ENCODE data around the gene NPPA. TPM values are rescaled to one million over a fixed set of nuclear protein-coding genes. Genes with fewer than 3 reads are reported as not detected.
"Not testable (repeated sequence)": the region's sequence is repeated elsewhere in the genome, so short reads cannot be mapped to it uniquely, and the experiment has no call there.

Gene NPPA
- polyA plus RNA-seq, 4 donors = 0.22 to 0.44 (median 0.24) TPM; not detected in 1

GRCh38 chr1:11822091-11822490, 25.5 kb downstream of the NPPA start:
- no peak for DNase-seq (ENCODE audit: low read depth in 4 of 4, low spot score in 3 of 4)

DNA sequence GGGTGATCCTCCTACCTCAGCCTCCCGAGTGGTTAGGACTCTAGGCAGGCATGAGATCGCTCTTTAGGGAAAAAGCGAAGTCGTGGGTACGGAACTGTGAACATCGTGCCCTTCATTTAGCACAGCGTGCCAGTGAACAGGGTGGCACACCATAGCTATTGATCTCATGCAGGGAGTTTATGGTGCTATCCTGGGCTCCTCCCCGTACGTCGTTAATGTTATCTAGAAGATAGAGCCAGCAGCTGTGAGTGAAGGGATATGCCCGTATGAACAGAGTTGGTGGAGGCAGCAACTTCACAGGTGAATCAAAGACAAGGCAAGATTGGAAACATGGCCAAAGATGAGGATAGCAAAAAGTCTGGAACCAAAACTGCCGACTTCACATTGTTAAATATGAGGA, 30.4 kb downstream of the NPPA start:
- no peak for DNase-seq (ENCODE audit: low read depth in 4 of 4, low spot score in 3 of 4)

DNA sequence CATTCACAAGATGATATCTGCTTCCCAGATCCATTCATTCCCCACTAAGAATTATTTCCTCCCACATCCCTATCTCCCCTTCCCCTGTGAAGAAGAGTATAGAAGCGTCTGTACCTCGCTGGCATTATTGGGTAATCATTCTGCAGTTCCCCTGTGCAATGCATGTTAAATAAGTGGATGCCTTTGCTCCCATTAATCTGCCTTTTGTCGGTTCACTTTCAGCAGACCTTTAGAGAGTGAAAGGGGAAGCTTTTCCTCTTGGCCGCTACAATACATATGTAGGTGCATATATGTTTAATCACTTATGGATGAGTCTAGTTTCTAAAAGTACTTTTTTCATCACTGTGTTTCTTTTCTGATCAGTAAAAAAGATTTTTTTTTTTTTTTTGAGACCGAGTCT, 34.6 kb downstream of the NPPA start:
- DNase-seq (ENCODE audit: low read depth in 4 of 4, low spot score in 3 of 4) = no peak

GRCh38 chr1:11807133-11807532, 40.5 kb downstream of the NPPA start:
- DNase-seq (ENCODE audit: low read depth in 4 of 4, low spot score in 3 of 4) = no peak

- no peak for DNase-seq (ENCODE audit: low read depth in 4 of 4, low spot score in 3 of 4)
Measured at GRCh38 chr1:11806307-11806936, 41.2 kb downstream of the NPPA start.

DNA sequence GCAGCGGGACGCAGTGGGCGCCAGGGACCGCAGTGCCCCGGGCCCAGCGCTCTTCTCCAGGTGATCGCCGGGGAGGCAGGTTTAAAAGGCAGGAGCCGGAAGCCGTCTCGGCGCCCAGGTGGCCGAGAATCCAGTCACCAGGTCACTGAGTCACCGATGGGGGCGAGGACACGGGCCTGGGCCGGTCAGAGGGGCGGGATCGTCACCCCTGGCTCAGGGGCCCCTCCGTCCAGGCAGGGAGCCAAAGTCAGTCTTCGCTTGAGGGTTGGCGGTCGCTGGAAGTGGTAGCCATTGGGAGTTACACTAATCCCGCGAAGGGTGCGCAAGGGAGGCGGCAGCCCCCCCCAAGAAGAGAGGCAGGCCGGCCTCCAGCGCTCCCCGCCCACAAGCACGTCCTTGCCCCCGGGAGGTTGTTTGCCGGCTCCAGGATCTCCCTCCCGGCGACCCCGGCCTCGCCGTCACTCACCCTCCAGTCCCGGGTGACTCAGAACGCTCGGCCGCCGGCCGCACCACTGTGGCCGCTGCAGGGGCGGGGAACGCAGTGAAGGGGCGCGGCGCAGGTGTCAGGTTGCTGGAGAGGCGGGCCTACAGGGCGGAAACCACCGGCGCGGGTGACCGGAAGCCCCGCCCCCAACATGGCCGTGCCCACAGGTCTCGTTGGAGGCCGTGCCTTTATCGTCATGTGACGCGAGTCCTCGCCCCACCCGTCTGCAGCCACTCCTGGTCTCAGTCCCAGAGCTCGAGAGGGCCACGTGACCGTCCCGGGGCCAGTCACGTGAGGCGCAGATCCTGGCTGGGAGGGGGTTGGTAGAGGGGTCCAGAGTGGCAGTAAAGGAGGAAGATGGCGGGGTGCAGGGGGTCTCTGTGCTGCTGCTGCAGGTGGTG, 41.9 kb downstream of the NPPA start, which contains the start of the genes CLCN6 and MTHFR:
CLCN6 (plus strand) TSS at position 770 of the 885 bp plus-strand sequence; CDS start at position 842, 72 bp downstream.
MTHFR (minus strand) TSS at position 543 of the 885 bp plus-strand sequence. CDS start 2,848 bp downstream, outside the sequence.
- peak; percentile 95 to 98 (median 96) for DNase-seq (ENCODE audit: low read depth in 4 of 4, low spot score in 3 of 4)

DNA sequence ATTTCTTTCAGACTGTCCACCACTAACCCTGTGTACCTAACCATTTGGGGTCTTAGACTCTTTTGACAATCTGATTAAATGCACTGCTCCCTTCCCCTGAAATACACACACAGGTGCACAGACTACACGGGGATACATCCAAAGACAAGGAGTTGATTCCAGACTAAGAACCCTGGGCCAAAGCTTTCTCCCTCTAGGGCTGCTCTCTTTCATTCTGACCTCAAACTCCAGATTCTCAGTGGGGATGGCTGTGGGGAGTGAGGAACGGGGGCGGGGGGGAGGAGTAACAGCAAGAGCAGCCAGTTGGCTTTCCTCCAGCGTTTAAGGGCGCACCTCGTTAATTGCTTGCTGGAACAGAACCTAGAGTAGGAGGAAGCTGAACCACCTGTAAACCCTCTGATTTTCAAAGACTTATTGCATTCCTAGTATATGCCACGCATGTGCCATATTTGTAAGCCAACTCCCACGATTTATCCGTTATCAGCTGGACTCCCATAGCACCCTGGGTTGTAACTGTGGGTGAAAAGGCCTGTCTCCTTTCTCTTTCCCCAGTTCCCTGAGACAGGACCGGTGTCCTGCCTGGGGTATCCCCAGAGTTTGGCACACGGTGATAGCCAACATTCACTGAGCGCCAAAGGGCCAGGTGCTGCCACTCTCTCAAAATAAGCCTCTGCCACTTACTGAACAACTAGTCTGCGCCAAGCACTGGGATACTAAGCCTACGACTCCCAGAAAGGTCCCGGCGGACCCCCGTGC, 42.7 kb downstream of the NPPA start:
- DNase-seq (ENCODE audit: low read depth in 4 of 4, low spot score in 3 of 4) = no peak

DNA sequence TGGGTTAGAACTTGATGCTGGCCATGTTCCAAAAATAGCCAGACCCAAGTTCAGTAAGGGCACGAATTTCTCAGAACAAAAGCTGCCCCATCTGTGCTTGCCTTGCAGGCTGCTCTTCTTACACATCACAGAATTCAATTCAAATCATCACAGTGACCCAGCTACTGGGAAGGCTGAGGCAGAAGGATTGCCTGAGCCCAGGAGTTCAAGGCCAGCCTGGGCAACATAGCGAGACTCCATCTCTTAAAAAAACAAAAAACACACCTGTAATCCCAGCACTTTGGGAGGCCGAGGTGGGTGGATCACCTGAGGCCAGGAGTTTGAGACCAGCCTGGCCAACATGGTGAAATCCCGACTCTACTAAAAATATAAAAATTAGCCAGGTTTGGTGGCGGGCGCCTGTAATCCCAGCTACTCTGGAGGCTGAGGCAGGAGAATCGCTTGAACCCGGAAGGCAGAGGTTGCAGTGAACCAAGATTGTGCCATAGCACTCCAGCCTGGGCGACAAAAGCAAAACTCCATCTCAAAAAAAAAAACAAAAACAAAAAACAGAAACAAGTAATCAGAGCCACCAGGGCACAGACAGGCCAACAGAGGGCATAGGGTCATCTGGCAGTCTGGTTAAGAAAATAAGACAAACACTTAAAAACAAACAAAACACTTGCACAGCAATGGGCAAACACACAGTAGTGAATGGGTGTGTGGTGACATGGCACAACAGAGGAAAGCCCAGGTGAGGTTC, 43.5 kb downstream of the NPPA start:
- not testable (repeated sequence) for DNase-seq (ENCODE audit: low read depth in 4 of 4, low spot score in 3 of 4)

GRCh38 chr1:11802973-11803885, 44.4 kb downstream of the NPPA start:
- peak in 3 of 4 donors; percentile 75 to 84 (median 82) for DNase-seq (ENCODE audit: low read depth in 4 of 4, low spot score in 3 of 4)

DNA sequence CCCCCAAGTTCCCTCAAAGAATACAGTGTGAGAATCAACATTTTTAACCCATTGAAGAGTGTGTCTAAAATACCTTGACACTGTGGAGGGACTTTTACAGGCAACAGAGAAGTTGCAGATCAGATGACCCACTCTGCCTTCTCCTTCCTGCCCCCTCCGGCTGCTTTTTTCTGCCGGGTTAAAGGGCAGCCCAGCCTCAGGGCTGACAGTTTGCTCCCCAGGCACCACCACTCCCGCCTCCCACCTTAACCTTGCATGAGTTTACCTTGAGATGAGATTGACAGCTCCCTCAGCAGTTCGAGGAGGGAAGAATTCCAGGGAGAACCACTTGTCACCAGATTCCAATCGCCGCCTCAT, 45.0 kb downstream of the NPPA start:
- no peak for DNase-seq (ENCODE audit: low read depth in 4 of 4, low spot score in 3 of 4)

- no peak for DNase-seq (ENCODE audit: low read depth in 4 of 4, low spot score in 3 of 4)
Measured at GRCh38 chr1:11800756-11801433, 46.7 kb downstream of the NPPA start.

GRCh38 chr1:11800391-11800755, 47.2 kb downstream of the NPPA start:
- no peak for DNase-seq (ENCODE audit: low read depth in 4 of 4, low spot score in 3 of 4)

DNA sequence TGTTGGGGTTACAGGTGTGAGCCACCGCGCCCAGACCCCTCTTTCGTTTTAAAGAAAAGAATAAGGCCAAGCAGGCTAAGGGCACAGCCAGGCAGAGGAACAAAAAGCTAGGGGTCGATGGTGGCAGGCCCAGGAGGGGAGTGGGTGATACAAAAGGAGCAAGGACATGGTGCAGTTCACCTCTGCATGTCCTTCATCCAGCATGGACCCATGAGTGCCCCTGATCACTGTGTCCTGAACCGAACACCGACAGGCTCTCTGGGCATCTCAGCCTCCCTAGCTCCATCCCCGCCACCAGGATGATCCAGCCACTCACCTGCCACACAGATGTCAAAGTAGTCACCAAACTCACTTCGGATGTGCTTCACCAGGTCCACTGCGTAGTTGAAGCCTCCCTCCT, 47.7 kb downstream of the NPPA start:
- DNase-seq (ENCODE audit: low read depth in 4 of 4, low spot score in 3 of 4) = no peak

DNA sequence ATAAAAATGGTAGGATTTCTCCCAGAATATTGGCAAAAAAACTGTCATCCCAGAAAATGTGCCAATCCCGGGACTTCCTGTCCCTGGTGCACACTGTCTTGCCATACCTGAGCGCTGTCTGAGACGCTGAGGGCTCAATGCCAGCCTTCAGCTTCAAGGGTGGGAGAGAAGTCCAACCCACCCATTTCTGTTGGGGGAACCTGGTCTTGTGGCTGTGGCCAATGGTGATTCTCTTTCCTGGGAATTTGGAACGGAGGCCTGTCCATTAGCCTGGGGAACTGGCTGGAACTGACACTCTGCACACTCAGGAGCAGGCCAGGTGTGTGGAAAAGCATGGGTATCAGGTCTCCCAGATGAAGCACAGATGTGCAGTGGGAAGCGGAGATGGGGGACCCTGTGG, 48.5 kb downstream of the NPPA start:
- no peak for DNase-seq (ENCODE audit: low read depth in 4 of 4, low spot score in 3 of 4)

DNA sequence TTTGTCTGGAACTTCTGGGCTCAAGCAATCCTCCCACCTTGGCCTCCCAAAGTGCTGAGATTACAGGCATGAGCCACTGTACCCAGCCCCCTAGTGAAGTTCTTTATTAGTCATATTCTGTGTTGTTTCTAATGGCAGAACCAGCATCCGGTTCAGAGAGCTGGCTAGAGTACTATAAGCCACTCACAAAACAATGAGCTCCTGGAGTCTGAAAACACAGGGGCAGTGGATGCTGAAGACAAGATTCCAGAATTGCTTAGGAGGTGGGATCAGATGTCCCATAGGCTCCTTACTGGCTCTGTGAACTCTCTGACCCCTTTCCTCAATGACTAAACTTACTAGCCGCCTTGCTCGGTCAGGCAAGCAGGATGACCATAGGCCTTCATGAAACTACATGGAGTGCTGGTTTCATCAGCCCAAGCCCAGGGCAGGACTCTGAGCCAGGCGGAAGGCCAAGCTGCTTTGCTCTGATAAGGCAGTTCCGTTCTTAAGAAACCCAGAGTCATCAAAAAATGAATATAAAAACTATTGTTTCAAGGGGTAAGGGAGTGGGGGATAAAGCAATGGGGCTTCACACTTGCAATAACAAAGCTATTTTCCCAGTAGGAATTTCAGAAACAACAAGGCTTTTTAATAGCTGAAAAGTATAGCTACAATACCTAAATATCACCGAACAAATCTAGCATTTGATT, 49.9 kb downstream of the NPPA start:
- no peak for DNase-seq (ENCODE audit: low read depth in 4 of 4, low spot score in 3 of 4)

- DNase-seq (ENCODE audit: low read depth in 4 of 4, low spot score in 3 of 4) = no peak
Measured at GRCh38 chr1:11796036-11796828, 51.4 kb downstream of the NPPA start.

Measured in right renal pelvis (tissue), 4 donors.